Activated T-cell treated with anti-CD3 and anti-CD28 coated beads, Interleukin-2, amount 50 U/mL, for 72 hours (primary cell): ENCODE results near the gene ASXL2. TPM values are rescaled to one million over a fixed set of nuclear protein-coding genes. Genes with fewer than 3 reads are reported as not detected.
A peak's percentile ranks its signal among the peaks of the same experiment; 100 is the strongest.
"Not testable (repeated sequence)": the region's sequence is repeated elsewhere in the genome, so short reads cannot be mapped to it uniquely, and the experiment has no call there.

Source experiments
- ATAC-seq, 2 donors: fragments of 150-1000 bp; cut with Tn5 transposase; replicated peaks in 1 of 2; 2 replicates each; pipeline ENCODE4 v1.10.0; 2021; ENCODE audit warnings: moderate library complexity in 2 of 2, mild to moderate bottlenecking in 1 of 2
- DNase-seq, 2 donors: peaks; one replicate each; pipeline ENCODE4 v3.0.0; 2021 to 2022; ENCODE audit warnings: mixed read lengths in 1 of 2
- H3K27ac Mint-ChIP-seq: one replicate; pipeline ENCODE4 v1.8.0; 2022; ENCODE audit warnings: mild to moderate bottlenecking, moderate library complexity, mixed read lengths
- H3K27me3 Mint-ChIP-seq: one replicate; pipeline ENCODE4 v1.8.0; 2022; ENCODE audit warnings: low read depth, mixed read lengths
- H3K36me3 Mint-ChIP-seq, 2 donors: one replicate each; pipeline ENCODE4 v1.8.0; 2022; ENCODE audit warnings: mixed read lengths in 2 of 2, mild to moderate bottlenecking in 1 of 2; ENCODE audit not compliant: insufficient read depth in 2 of 2
- H3K4me1 Mint-ChIP-seq: one replicate; pipeline ENCODE4 v1.8.0; 2022; ENCODE audit warnings: low read depth, mixed read lengths
- H3K4me3 Mint-ChIP-seq, 2 donors: one replicate each; pipeline ENCODE4 v1.8.0; 2022; ENCODE audit warnings: mild to moderate bottlenecking in 2 of 2, mixed read lengths in 2 of 2, moderate library complexity in 2 of 2
- H3K9me3 Mint-ChIP-seq, 2 donors: one replicate each; pipeline ENCODE4 v1.8.0; 2022; ENCODE audit warnings: mixed read lengths in 2 of 2
- total RNA-seq, 2 donors: library from RNA; stranded (reverse); gene quantifications; one replicate each; pipeline ENCODE4 v1.2.3, GENCODE V29; 2022

ASXL2 gene
- total RNA-seq, 2 donors from 2014 or later = 38.9 to 39.8 TPM

DNA sequence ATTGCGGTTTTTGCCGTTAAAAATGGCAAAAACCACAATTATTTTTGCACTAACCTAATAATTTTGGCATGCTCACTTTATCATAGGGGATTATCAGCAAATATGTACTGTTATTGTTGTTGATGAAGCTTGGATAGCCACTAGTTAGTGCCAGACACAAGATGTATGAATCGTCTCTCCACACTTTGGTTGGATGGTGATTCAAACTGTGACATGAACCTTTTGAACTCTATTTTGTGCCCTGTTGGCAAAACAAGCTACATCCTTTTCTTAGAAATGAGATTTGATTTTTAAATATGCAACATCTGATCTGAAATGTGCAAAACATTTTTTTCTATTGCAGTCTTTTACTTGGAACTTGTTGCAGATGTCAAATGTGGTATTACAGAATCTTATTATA, 156.1 kb downstream of the ASXL2 start:
- no peak for DNase-seq
- H3K4me1 Mint-ChIP-seq = peaks cover 15% of the 10 kb centered on the region
- H3K27ac Mint-ChIP-seq = no peak overlapping the region
- peaks cover 17% of the 10 kb centered on the region for H3K27me3 Mint-ChIP-seq
- peak in 1 of 2 donors; percentile 63 for ATAC-seq
- no peaks in the 10 kb centered on the region for H3K9me3 Mint-ChIP-seq
- no peak overlapping the region for H3K4me3 Mint-ChIP-seq
- H3K36me3 Mint-ChIP-seq = no peaks in the 10 kb centered on the region

DNA sequence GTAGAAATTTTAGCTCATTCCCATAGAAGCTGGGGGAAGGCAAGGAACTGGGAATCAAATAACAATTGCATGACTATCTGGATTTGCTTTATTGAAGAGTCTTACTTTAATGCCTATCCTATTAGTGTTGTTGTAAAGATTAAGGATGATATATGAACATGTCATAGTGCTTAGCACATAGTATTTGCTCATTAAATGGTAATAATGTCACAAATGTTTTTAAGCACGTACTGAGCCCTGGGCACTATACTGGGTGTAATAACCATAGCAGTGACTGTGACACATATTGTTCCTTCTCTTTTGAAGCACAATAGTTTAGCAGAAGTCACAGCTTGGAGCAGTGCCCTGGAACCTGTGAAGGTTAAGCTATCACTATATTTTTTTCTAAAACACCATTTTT, 157.7 kb downstream of the ASXL2 start:
- no peak overlapping the region for H3K4me3 Mint-ChIP-seq
- H3K4me1 Mint-ChIP-seq = peaks cover 6% of the 10 kb centered on the region
- no peak for ATAC-seq
- no peak overlapping the region for H3K27ac Mint-ChIP-seq
- H3K36me3 Mint-ChIP-seq = no peaks in the 10 kb centered on the region
- no peaks in the 10 kb centered on the region for H3K9me3 Mint-ChIP-seq
- peaks cover 8% of the 10 kb centered on the region for H3K27me3 Mint-ChIP-seq
- no peak for DNase-seq

DNA sequence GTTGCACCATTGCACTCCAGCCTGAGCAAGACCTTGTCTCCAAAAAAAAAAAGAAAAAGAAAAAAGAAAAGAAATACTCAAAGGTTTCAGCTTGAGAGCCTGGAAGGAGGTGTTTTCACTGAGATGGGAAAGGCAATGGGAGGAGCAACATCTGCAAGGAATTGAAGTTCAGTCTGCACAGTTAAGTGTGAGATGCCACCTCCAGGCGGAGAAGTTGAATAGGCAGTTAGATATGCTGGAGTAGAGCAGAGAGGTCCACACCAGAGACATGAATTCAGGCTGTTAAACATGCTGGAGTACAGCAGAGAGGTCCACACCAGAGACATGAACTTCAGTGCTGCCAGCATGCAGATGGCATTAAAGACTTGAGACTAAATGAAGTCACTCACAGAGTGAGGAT, 163.5 kb downstream of the ASXL2 start:
- peaks cover 23% of the 10 kb centered on the region for H3K27me3 Mint-ChIP-seq
- H3K4me1 Mint-ChIP-seq = peaks cover 27% of the 10 kb centered on the region
- ATAC-seq (no peak), DNase-seq (no peak)
- H3K36me3 Mint-ChIP-seq = no peaks in the 10 kb centered on the region
- H3K9me3 Mint-ChIP-seq = no peaks in the 10 kb centered on the region
- no peak overlapping the region for H3K4me3 Mint-ChIP-seq
- H3K27ac Mint-ChIP-seq = no peak overlapping the region

DNA sequence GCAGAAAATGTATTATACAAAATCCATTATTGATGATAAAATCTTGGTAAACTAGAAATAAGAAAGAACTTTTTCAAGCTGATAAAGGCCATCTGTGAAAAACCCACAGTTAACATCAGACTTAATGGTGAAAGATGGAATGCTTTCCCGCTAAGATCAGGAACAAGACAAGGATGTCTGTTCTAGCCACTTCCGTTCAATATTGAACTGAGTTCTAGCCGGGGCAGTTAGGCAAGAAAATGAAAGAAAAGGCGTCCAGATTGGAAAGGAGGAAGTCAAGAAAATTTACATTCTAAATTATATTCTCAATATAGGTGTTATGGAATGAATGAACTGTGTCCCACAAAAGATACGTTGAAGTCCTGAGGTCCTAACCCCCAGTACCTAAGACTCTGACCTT, 165.8 kb downstream of the ASXL2 start:
- peak overlapping the region; percentile 12 for H3K27ac Mint-ChIP-seq
- DNase-seq (no peak), ATAC-seq (no peak)
- H3K4me1 Mint-ChIP-seq = peaks cover 21% of the 10 kb centered on the region
- H3K4me3 Mint-ChIP-seq = no peak overlapping the region
- H3K36me3 Mint-ChIP-seq = no peaks in the 10 kb centered on the region
- peaks cover 29% of the 10 kb centered on the region for H3K27me3 Mint-ChIP-seq
- H3K9me3 Mint-ChIP-seq = no peaks in the 10 kb centered on the region

DNA sequence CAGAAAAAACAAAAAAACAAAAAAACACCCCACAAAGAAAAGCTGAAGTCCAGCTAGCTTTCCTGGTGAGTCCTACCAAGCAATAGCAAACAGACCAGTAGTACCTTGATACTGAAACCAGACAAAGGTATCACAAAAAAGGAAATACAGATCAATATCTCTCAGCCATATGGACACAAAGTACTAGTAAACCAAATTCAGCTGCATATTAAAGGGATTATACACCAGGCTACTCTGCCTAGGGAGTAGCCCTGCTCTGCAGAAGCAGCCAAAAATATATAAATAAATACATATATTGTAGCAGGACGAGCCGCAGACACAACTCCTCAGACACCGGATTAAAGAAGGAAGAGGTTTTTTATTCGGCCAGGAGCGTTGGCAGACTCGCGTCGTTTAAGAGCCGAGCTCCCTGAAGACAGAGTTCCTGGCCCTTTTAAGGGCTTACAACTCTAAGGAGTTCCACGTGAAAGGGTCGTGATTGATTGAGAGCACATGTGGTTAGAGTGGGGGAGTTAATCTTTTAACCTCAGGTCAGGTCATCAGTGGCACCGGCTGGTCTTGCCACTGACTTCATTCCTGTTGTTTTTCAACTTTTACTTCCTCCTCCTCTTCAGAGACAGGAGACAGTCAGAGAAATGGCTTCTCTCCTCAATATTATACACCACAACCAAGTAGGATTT, 166.5 kb downstream of the ASXL2 start:
- Mint-ChIP-seq H3K4me3 (peak overlapping the region; percentile 66 to 69), H3K4me1 (peaks cover 21% of the 10 kb centered on the region), H3K27me3 (peaks cover 29% of the 10 kb centered on the region), H3K9me3 (no peaks in the 10 kb centered on the region), H3K27ac (peak overlapping the region; percentile 12), H3K36me3 (no peaks in the 10 kb centered on the region)
- ATAC-seq = no peak
- DNase-seq = no peak

DNA sequence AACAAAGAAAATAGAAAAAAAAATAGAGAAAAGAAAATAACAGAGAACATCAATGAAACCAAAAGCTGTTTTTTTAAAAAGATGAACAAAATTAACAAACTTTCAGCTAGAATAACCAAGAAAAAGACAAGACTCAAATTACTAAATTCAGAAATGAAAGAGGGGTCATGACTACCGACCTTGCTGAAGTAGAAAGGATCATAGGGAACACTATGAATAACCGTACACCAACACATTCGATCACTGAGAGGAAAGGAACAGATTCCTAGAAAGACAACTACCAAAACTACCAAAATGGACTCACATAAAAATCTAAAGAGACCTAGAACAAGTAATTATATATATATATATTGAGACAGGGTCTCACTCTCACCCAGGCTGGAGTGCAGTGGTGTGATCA, 167.5 kb downstream of the ASXL2 start:
- H3K27ac Mint-ChIP-seq = no peak overlapping the region
- H3K36me3 Mint-ChIP-seq = no peaks in the 10 kb centered on the region

DNA sequence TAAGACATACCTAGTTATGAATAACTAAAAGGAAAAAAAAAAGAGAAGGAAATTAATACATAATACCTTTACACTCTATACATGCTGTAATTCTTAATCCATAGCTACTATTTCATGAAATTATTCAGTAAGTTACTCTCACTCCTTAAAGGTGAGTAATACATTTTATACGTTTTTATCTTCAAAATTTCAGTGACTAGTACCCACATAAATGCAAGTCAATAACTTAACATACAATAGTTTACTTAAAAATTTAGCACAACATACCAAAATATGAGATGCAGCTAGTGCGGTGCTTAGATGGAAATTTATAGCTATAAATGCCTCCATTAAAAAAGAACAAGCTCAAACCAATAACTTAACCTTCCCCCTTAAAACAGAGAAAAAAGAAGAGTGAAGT, 168.9 kb downstream of the ASXL2 start:
- Mint-ChIP-seq H3K4me3 (no peak overlapping the region), H3K4me1 (peaks cover 21% of the 10 kb centered on the region), H3K9me3 (no peaks in the 10 kb centered on the region), H3K27ac (no peak overlapping the region), H3K36me3 (no peaks in the 10 kb centered on the region), H3K27me3 (peaks cover 29% of the 10 kb centered on the region)
- DNase-seq (no peak), ATAC-seq (no peak)

More for the DNA sequence above, 167.5 kb downstream of the ASXL2 start:
- Mint-ChIP-seq H3K9me3 (no peaks in the 10 kb centered on the region), H3K4me3 (peak overlapping the region in 1 of 2 donors; percentile 11), H3K4me1 (peaks cover 21% of the 10 kb centered on the region), H3K27me3 (peaks cover 29% of the 10 kb centered on the region)
- DNase-seq = no peak
- ATAC-seq = peak in 1 of 2 donors; percentile 63

DNA sequence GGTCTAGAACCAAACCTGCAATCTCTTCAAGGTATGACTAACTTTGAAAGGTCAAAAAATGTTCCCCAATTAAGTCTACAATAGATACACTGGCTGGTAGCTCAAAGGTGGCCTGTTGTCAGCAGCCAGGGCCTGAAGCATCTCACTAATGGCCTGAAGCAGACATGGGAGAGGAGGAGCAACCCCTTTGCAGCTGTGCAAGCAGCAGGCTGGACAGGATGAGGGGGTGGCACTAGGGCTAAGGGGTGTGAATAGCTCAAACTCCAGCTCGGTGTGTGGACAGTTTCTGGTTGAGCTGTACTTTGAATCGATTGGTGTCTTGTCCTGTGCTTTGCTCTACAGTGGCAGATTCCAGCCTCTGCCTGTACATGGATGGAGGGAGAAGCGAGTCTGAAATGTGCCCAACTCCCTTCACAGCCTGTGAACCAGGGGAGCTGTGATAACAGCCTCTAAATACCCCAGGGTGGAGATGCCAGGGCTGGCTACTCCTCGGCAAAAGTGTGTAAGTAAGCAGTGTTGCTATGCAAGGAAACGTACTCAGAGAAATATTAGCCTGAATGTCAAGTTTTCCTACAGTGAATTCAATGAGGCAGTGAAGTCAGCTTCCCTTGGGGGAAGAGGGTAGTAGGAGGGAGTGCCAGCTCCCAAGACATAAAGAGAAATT, 170.2 kb downstream of the ASXL2 start:
- H3K4me1 Mint-ChIP-seq = peaks cover 21% of the 10 kb centered on the region
- no peak overlapping the region for H3K27ac Mint-ChIP-seq
- H3K27me3 Mint-ChIP-seq = peaks cover 29% of the 10 kb centered on the region
- ATAC-seq (no peak), DNase-seq (no peak)
- no peaks in the 10 kb centered on the region for H3K36me3 Mint-ChIP-seq
- H3K9me3 Mint-ChIP-seq = no peaks in the 10 kb centered on the region
- H3K4me3 Mint-ChIP-seq = no peak overlapping the region

DNA sequence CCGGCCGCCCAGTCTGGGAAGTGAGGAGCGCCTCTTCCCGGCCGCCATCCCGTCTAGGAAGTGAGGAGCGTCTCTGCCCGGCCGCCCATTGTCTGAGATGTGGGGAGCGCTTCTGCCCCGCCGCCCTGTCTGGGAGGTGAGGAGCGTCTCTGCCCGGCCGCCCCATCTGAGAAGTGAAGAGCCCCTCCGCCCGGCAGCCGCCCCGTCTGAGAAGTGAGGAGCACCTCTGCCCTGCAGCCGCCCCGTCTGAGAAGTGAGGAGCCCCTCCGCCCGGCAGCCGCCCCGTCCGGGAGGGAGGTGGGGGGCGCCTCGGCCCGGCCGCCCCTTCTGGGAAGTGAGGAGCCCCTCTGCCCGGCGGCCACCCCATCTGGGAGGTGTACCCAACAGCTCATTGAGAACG, 172.7 kb downstream of the ASXL2 start:
- not testable (repeated sequence) for DNase-seq, ATAC-seq, H3K4me3 Mint-ChIP-seq, H3K27me3 Mint-ChIP-seq, H3K27ac Mint-ChIP-seq, H3K4me1 Mint-ChIP-seq, H3K9me3 Mint-ChIP-seq, H3K36me3 Mint-ChIP-seq

DNA sequence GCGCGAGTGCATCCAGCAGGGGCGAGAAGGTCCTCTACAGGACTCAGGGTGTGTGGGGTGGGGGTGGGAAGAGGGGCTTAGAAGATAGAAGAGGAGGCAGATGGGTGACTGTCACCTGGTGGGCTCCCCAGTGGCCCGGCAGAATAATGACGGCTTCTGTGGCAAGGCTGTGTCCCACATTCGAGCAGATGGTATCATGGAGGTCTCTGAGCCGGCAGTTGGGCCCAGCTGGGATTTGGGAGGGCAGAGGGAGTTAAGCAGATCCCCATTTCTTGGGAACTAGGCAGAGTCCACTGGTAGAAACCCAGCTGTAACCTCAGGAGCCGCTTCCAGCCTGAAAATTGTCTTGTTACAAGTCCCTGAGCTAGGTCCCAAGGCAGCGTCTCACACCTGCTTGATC, 176.5 kb downstream of the ASXL2 start:
- no peaks in the 10 kb centered on the region for H3K27me3 Mint-ChIP-seq
- H3K4me3 Mint-ChIP-seq = no peak overlapping the region

DNA sequence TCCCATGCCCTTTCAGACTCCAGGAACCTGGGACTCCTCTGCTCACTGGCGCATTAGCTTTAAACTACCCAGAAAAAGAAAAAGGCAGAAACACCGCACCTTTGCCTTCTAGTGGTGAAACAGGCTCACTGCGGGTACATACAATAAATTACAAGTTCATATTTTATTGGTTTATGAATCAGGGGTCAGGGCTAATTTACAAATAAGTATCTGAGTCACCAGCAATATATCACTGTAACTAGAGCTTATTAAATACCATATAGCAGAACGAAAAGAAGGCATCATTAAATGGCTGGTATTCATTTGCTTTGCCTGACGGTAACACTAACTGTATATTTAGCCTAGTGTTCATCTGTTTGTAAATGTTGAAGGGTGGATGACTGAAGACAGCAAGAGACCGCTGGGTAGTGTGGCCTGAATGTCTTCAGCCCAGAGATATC, 178.0 kb downstream of the ASXL2 start:
- Mint-ChIP-seq H3K4me1 (no peaks in the 10 kb centered on the region), H3K36me3 (no peaks in the 10 kb centered on the region), H3K27ac (no peak overlapping the region), H3K9me3 (no peaks in the 10 kb centered on the region), H3K27me3 (no peaks in the 10 kb centered on the region), H3K4me3 (no peak overlapping the region)
- DNase-seq = peak; percentile 15 to 36
- no peak for ATAC-seq

More for the DNA sequence above, 176.5 kb downstream of the ASXL2 start:
- no peak for ATAC-seq
- no peak for DNase-seq
- Mint-ChIP-seq H3K27ac (no peak overlapping the region), H3K36me3 (no peaks in the 10 kb centered on the region), H3K4me1 (no peaks in the 10 kb centered on the region), H3K9me3 (no peaks in the 10 kb centered on the region)

DNA sequence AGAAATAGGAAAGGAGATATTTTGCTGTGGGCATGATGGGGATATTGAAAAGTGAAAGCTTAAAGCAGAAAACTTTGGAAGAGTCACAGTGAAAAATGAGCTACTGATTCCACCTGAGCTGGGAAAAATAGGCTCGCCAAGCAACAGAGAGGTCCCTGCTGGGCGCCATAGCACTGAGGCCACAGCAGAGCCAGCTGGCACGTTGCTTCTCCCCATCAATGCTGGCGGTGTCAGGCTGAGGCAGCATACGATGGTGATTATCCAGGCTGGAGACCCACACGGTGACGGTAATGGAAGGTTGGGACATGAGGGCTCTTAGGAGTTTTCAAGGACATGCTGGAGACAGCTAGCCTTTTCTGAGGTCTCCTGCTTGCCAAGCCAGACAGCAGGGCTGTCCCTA, 179.1 kb downstream of the ASXL2 start:
- Mint-ChIP-seq H3K4me1 (no peaks in the 10 kb centered on the region), H3K9me3 (no peaks in the 10 kb centered on the region), H3K27me3 (no peaks in the 10 kb centered on the region), H3K4me3 (no peak overlapping the region), H3K36me3 (no peaks in the 10 kb centered on the region), H3K27ac (no peak overlapping the region)
- ATAC-seq (no peak), DNase-seq (no peak)

DNA sequence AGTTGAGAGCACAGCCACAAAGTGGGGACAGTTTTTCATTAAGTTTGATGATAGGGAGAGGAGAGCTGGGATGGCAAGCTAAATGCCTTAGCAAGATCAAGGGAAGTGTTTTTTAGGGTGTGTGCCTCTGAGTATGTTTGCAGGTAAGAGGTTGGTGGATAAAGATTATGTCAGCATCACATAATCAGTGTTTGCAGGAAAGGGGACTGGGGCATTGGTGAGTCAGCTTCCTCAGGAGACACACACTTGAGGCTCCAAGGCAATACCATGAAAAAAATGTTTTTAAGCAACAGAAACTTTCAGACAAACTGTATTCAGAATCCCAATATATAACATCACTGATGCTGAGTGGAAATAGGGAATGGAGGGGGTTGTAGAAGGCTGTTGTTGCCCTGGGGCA, 179.5 kb downstream of the ASXL2 start:
- H3K4me1 Mint-ChIP-seq = no peaks in the 10 kb centered on the region
- DNase-seq = peak in 1 of 2 donors; percentile 2
- ATAC-seq = peak; percentile 60 to 74
- H3K4me3 Mint-ChIP-seq = no peak overlapping the region
- no peak overlapping the region for H3K27ac Mint-ChIP-seq
- no peaks in the 10 kb centered on the region for H3K9me3 Mint-ChIP-seq
- no peaks in the 10 kb centered on the region for H3K36me3 Mint-ChIP-seq
- H3K27me3 Mint-ChIP-seq = no peaks in the 10 kb centered on the region
